Gastroesophageal sphincter (tissue), 4 donors: Measurements from ENCODE around the gene C10orf90. TPM values are rescaled to one million over a fixed set of nuclear protein-coding genes. Genes with fewer than 3 reads are reported as not detected.

ENCODE experiments used
- ATAC-seq: fragments of 150-250 bp; one replicate; pipeline ENCODE4 v1.9.1; 2016; ENCODE audit warnings: mild to moderate bottlenecking, moderate library complexity
- H3K27ac ChIP-seq, 4 donors: fragments of 200-600 bp; sonication (generic) in 3 of 4; 1 replicate in 3 of 4; 2 replicates in 1 of 4; pipeline ENCODE4 v1.5.1; 2016 to 2019
- H3K27me3 ChIP-seq: fragments of 200-600 bp; sonication (generic); one replicate; pipeline ENCODE4 v1.5.1; 2019
- H3K36me3 ChIP-seq, 2 donors: fragments of 200-600 bp; sonication (generic); one replicate each; pipeline ENCODE4 v1.5.1; 2019; ENCODE audit warnings: control low read depth in 1 of 2
- H3K4me1 ChIP-seq, 3 donors: fragments of 200-600 bp; sonication (generic); 1 replicate in 2 of 3; 2 replicates in 1 of 3; pipeline ENCODE4 v1.5.1; 2016 to 2019; ENCODE audit warnings: control low read depth in 2 of 3
- H3K4me3 ChIP-seq, 2 donors: fragments of 200-600 bp; sonication (generic); one replicate each; pipeline ENCODE4 v1.5.1; 2019; ENCODE audit warnings: mild to moderate bottlenecking in 1 of 2, moderate library complexity in 1 of 2
- H3K9me3 ChIP-seq, 3 donors: fragments of 200-600 bp; sonication (generic); one replicate each; pipeline ENCODE4 v1.5.1; 2017 to 2019; ENCODE audit warnings: control low read depth in 2 of 3
- CTCF ChIP-seq, 4 experiments: fragments of 200-600 bp in 2 of 4; fragments of 450-650 bp in 2 of 4; sonication (generic) in 1 of 4; IDR thresholded peaks; one replicate each; pipeline ENCODE4 v1.5.1; 2017 to 2019; ENCODE audit warnings: antibody characterized with exemption in 4 of 4, mild to moderate bottlenecking in 2 of 4, moderate library complexity in 2 of 4
- EP300 ChIP-seq: sonication (generic); formaldehyde crosslinking; IDR thresholded peaks from one replicate; pipeline ENCODE4 v1.6.1; 2017; ENCODE audit warnings: antibody characterized with exemption, mild to moderate bottlenecking
- POLR2A ChIP-seq, 2 donors: fragments of 450-650 bp; IDR thresholded peaks; one replicate each; pipeline ENCODE4 v1.6.1; 2017; ENCODE audit warnings: antibody characterized with exemption in 2 of 2, mild to moderate bottlenecking in 2 of 2, moderate library complexity in 1 of 2
- POLR2AphosphoS5 ChIP-seq: sonication (generic); formaldehyde crosslinking; IDR thresholded peaks from one replicate; pipeline ENCODE4 v1.6.1; 2017; ENCODE audit warnings: antibody characterized with exemption
- WGBS, 2 donors: methylation state at CpG; one replicate each; pipeline ENCODE4 v1.1.5; 2018; ENCODE audit warnings: low coverage in 1 of 2; 5-methylcytosine and 5-hydroxymethylcytosine counted together
- total RNA-seq, 4 donors: library from RNA; depleted of rRNA; stranded (reverse); fragments of >200 nt; gene quantifications; one replicate each; pipeline ENCODE4 v1.1.0, GENCODE V29; 2016

The C10orf90 gene
- total RNA-seq = not detected

- 36 to 63% methylated on average over 5 to 11 of the region's 12 CpGs for WGBS, 2 donors
- no peak within 1 kb of the TSS for H3K27ac ChIP-seq
Observed at GRCh38 chr10:126670056-126670894, at the start of gene C10orf90. TSS of gene C10orf90 (minus strand) at chr10:126670693. CDS start at chr10:126670480, 213 bp downstream.

GRCh38 chr10:126716366-126716765 lies 45.9 kb upstream of the C10orf90 start:
- Histone ChIP-seq H3K9me3 (peaks cover 0 to 2% (median 0%) of the 10 kb centered on the region in 3 donors), H3K4me1 (no peaks in the 10 kb centered on the region), H3K27ac (no peak overlapping the region), H3K36me3 (no peaks in the 10 kb centered on the region), H3K4me3 (no peak overlapping the region), H3K27me3 (peaks cover 11% of the 10 kb centered on the region)
- TF ChIP-seq POLR2A (IDR thresholded peaks at IDR 0.05) = no peak
- no peak for TF ChIP-seq POLR2AphosphoS5
- no peak for ATAC-seq
- WGBS, 2 donors = no CpG with 5 or more reads among the region's 1 CpG

More at GRCh38 chr10:126670056-126670894, at the start of gene C10orf90:
- Histone ChIP-seq H3K27me3 (peaks cover 3% of the 10 kb centered on the region), H3K36me3 (no peaks in the 10 kb centered on the region), H3K4me1 (no peaks in the 10 kb centered on the region), H3K4me3 (no peak within 1 kb of the TSS), H3K9me3 (no peaks in the 10 kb centered on the region)
- no peak for TF ChIP-seq POLR2A (IDR thresholded peaks at IDR 0.05)
- no peak for TF ChIP-seq POLR2AphosphoS5
- TF ChIP-seq EP300 = no peak
- TF ChIP-seq CTCF (IDR thresholded peaks at IDR 0.05) = no peak
- ATAC-seq = no peak

GRCh38 chr10:126713594-126713993 lies 43.1 kb upstream of the C10orf90 start:
- Histone ChIP-seq H3K4me1 (no peaks in the 10 kb centered on the region), H3K27me3 (no peaks in the 10 kb centered on the region), H3K36me3 (no peaks in the 10 kb centered on the region), H3K4me3 (no peak overlapping the region), H3K27ac (no peak overlapping the region), H3K9me3 (peaks cover 0 to 13% (median 0%) of the 10 kb centered on the region in 3 donors)
- no peak for ATAC-seq
- WGBS, 2 donors = 0 to 33% methylated on average over 1 of the region's 7 CpGs
- TF ChIP-seq POLR2A (IDR thresholded peaks at IDR 0.05) = no peak
- no peak for TF ChIP-seq POLR2AphosphoS5
- no peak for TF ChIP-seq EP300
- no peak for TF ChIP-seq CTCF (IDR thresholded peaks at IDR 0.05)

- H3K27me3 ChIP-seq = no peaks in the 10 kb centered on the region
- H3K36me3 ChIP-seq = no peaks in the 10 kb centered on the region
- TF ChIP-seq EP300 (no peak), POLR2A (IDR thresholded peaks at IDR 0.05) (no peak), CTCF (IDR thresholded peaks at IDR 0.05) (no peak), POLR2AphosphoS5 (no peak)
- H3K27ac ChIP-seq = no peak overlapping the region
- H3K9me3 ChIP-seq = peaks cover 0 to 13% (median 0%) of the 10 kb centered on the region in 3 donors
- H3K4me1 ChIP-seq = no peaks in the 10 kb centered on the region
- WGBS, 2 donors = 81 to 82% methylated on average over 5 of the region's 6 CpGs
- no peak overlapping the region for H3K4me3 ChIP-seq
- no peak for ATAC-seq
Observed at GRCh38 chr10:126712681-126713080, 42.2 kb upstream of the C10orf90 start.

GRCh38 chr10:126705951-126706565 lies 35.6 kb upstream of the C10orf90 start:
- 38 to 48% methylated on average over 1 to 2 of the region's 3 CpGs for WGBS, 2 donors
- Histone ChIP-seq H3K27me3 (peaks cover 3% of the 10 kb centered on the region), H3K36me3 (no peaks in the 10 kb centered on the region), H3K27ac (no peak overlapping the region), H3K4me1 (no peaks in the 10 kb centered on the region), H3K4me3 (no peak overlapping the region), H3K9me3 (peaks cover 0 to 8% (median 0%) of the 10 kb centered on the region in 3 donors)
- TF ChIP-seq EP300 = no peak
- no peak for TF ChIP-seq CTCF (IDR thresholded peaks at IDR 0.05)
- TF ChIP-seq POLR2AphosphoS5 = no peak
- no peak for TF ChIP-seq POLR2A (IDR thresholded peaks at IDR 0.05)
- no peak for ATAC-seq
